Anterior cingulate cortex (tissue), 58 donors: ENCODE measurements around the gene COMMD9.

Source experiments
- DNase-seq, 58 donors: peaks; one replicate each; lab custom pipeline; 2025; lab: John Stamatoyannopoulos, UW

The COMMD9 gene

DNA sequence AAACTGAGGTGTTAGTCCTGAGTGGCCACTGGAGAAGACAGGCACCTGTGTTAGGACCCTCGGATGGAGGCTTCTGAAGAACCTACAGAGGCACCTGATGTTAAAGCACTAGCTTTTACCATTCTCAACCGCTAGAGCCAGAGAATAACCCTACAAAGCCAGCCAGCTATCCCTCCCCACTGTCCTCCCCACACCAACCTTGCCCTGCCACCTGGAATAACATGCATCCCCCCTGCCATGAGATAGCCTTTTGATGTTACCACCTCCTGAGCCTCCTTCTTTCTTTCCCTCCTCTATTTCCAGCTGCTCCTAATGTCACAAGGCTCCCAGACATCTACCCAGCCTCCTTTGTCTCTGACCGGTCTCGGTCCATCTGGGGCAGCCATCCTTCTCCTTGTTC lies 28.1 kb downstream of the COMMD9 start:
- DNase-seq: no peak

DNA sequence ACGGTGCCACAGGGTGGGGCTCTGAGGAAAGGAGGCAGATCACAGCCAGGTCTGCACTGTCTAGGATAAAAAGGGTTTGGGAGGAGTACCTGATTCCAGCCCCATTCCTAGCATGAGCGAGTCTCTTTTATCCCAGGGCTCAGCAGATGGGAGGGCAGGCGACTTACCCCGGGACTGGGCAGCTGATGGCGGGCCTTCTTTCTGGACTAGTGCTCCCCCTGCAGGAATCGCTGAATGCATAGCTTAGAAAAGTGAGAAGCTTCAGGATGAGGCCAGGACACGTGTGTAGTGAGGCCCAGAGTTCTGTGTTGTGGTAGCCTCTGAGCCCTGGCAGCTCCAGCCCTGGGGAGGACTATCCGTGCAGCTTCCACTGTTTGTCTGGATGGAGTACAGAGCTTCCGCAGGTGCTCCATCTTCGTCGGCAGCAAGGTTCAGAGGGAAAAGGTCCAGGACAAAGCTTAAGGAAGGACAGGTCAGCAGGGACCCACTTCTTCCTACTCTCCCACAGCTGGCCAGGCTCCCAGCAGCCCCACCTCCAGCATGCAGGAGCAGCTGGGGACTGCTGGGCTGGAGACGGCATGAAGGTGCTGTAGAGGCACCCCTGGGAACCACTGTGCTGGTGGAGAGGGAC lies 30.4 kb downstream of the COMMD9 start:
- DNase-seq: peak in 45 of 58 donors; percentile 13 to 74 (median 38)

DNA sequence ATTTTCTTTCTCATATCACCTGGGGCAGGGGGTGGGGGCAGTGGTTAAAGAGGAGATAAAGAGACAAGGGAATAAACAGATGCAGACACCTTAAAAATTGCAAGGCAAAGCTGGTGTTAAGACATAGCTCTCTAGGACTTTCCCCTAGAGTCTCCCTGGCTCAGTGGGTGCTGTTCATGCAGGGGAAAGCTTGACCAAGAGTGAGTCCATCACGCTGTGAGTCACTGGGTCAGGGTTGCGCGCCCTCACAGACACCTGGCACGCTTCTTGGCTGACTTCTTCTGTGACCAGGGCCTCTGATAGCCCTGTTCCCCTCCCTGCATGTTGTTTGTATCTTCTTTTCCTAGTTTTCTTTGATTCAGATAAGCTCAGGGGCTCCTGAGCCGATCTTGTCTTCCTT lies 31.9 kb downstream of the COMMD9 start:
- no peak for DNase-seq

DNA sequence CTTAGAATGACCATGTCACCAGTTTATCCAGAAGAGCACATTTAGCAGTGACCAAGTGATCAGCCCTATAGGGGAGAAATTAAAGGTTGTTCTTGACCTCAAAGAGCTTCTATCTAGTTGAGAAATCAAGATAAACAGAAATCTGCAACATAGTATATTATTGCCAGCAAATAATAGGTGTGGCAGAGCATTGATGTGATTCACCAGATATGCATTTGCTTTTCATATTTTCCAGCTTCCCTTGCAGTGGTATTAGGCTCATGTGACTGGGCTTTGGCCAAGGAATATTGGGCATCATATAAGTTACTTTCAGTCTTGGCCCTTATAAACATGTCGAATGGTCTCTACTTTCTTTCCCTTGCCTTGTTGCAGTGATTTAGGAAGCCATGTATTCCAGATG lies 34.5 kb downstream of the COMMD9 start:
- no peak for DNase-seq

DNA sequence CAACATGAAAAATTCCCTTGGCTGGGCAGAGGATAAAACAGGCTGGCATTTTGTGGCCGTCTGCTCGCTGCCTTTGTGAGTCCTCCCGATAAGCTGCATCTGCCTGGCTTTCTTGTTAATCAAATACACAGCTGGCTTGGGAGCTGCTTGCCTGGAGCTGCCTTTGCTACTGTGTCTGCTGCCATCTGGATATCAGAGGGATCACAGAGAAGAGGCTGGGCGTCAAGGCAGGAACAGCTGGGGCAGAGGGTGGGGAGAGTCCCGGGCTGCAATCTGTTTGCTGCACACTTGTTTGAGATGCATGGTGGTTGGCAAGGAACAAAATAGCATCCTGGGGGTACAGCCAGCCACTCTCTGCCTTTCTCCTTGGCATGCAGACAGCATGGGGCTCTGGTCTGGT lies 36.0 kb downstream of the COMMD9 start:
- DNase-seq: peak in 35 of 58 donors; percentile 12 to 66 (median 39)

DNA sequence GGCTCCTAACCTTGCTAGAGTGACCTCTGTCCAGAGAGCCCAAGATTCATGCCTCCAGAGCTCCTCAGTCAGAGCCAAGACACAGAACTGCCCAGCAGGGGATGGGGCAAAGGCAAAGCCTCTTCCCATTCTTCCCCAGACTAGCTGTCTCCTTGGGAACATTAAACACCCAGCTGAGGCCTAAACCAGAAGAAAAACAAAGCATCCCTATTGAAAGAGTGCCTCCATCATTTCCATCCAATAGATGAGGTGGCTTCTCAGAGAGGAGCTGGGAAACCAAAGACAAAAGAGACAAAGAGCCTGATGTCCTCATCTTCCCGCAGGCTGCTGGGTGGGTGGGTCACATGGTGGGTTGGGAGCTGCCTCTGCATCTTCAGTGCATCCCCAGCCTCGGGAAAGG lies 37.4 kb downstream of the COMMD9 start:
- DNase-seq: peak in 4 of 58 donors; percentile 4 to 32 (median 16)

DNA sequence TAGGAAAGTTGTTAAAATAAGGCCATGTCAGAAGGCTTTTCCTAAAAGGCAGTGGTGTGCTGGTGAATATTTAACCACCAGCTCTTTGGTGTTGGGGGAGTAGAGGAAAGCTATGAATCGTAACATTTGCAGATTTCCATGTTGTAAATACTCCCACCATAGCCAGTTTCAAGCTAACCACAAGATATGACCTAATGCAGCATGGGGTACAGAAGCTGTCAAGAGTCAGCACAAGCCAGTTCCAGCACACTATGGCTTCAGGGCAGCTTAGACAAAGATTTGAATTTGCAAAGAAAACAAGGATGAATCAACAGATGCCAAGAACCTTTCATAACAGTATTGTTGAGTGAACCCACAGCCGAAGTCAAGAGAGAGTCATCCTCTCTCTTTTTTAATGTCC lies 40.0 kb downstream of the COMMD9 start:
- no peak for DNase-seq

DNA sequence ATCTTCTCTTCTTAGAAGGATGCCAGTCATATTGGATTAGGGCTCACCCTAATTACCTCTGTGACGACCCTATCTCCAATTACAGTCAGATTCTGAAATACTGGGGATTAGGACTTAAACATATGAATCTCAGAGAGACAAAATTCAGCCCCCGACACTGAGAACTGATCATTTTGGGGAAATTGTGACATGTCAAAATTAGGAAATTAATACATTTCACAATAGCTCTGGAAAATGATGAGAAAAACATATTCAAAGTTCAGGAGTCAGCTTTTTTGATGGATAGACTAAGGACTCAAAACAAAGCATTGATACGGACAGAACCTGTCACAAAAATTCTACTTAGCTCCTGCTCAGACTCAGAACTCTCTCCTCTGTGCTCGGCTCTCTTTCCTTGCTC lies 40.8 kb downstream of the COMMD9 start:
- no peak for DNase-seq

DNA sequence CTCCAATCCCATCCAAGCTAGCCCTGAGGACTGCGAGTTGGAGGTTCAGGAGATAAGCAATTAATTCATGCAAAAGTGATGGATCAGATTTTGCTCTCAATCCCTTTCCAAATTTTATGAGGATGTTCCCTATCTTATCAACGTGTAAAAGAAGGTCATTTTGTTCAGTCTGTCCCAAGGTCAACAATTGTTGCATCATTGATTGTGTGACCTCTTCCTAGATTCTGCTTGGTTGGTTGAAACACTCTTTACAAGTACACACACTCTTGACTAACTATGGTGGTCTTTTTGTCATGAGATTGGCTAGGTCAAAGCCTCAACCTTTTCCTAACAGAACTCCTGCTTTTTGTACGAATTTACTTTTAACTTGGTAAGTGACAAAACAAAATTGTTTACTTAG lies 41.7 kb downstream of the COMMD9 start:
- no peak for DNase-seq

DNA sequence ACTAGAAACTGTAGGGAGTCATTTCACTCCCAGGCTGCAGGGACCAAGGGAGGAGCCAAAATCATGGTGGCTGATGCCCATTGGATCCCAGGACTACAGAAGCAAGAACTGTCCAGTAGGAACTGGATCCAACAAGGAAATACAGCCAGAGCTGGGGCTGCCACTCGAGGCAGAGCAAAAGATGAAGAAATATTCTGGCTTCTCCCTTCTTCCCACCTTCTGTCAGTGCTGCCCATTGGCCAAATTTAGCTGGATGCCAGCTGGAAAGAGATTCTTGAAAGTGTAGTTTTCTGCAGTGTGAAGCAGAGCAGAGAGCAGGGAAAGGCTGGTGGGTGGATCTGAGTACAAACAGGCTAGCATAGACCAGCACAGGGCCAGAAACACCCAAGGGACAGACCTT lies 45.6 kb downstream of the COMMD9 start:
- DNase-seq: peak in 22 of 58 donors; percentile 8 to 80 (median 32)

DNA sequence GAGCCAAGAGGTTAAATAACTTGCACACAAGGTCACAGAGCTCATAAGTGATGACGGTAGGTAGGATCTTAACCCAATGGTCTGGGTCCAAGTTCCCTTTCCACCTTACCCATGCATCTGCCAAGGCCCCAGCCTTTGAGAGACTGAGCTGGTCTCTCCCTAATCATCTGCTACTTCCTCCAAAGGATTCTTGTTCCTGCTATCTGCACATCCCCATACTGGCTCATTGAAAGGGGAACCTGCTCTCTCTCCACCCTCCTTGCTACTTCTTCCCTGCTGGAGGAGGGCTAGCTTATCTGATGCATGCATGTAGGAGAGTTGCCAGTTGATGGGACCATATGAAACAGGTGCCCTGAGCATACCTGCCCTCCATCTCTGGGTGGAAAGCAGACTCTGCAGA lies 47.7 kb downstream of the COMMD9 start:
- DNase-seq: no peak

DNA sequence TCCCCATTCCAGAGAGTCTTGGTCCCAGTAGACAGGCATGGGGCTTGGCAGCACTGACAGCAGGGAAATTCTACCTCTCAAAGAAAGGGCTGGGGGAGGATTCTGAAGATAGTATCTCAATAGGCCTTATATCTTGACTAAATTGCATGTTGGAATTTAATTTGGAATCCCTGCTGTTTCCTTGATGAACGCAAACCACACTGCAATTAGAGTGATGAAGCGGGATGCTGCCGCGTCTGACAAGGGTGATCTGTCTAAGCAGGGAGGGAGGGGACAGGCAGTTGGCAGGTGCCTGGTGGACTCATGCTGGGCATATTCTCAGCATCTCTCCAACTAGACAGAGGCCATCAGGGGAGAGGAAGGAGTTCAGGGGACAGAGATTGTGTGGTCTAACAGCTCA lies 48.4 kb downstream of the COMMD9 start:
- DNase-seq: no peak

DNA sequence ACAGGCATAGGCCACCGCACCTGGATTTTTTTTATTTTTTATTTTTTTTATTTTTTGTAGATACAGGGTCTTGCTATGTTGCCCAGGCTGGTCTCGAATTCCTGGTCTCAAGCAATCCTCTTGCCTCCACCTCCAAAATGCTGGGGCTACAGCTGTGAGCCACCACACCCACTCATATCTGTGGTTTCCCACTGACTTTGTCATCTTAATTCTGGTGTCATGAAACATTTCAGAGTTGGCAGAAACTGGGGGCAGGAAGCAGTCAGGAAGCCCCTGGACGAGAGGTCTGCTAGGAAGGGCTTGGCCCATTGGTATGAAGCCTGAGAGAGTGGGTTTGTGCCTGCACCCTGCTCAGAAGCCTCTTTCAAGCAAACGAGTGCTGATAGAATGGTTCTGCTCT lies 49.1 kb downstream of the COMMD9 start:
- no peak for DNase-seq

DNA sequence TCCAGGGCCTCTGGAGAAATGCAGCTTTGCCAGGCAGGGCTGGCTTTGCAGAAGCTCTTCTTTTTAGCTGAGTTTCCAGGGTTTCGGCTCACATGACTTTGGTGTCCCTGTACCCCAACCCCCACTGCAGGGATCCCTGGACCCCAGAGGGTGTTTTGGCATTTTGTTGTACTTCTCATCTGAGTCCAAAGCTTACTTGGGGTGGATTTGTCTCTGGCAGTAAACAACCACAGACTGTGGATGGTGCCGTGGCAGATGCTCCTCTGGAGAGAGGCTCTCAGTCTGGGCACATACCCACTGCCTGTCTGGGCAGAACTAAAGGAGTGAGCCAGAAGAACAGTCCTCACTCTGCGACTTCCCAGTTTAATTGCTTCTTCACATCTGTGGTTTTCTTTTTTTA lies 49.6 kb downstream of the COMMD9 start:
- peak in 34 of 58 donors; percentile 12 to 71 (median 39) for DNase-seq

DNA sequence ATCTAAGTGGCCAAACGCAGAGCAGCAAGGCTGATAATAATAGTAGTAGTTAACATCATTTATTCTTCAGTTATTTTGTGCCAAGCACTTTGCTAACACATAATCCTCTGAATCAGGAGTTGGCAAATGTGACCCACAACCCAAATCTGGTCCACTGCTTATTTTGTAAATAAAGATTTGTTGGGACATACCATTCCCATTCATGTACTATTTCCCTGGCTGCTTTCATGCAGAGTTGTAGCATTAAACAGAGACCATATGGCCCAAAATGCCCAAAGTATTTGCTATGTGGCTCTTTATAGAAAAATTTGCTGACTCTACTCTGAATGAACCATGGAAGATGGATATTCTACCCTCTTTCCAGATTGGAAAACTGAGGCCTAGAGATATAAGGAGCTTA lies 50.3 kb downstream of the COMMD9 start:
- no peak for DNase-seq

DNA sequence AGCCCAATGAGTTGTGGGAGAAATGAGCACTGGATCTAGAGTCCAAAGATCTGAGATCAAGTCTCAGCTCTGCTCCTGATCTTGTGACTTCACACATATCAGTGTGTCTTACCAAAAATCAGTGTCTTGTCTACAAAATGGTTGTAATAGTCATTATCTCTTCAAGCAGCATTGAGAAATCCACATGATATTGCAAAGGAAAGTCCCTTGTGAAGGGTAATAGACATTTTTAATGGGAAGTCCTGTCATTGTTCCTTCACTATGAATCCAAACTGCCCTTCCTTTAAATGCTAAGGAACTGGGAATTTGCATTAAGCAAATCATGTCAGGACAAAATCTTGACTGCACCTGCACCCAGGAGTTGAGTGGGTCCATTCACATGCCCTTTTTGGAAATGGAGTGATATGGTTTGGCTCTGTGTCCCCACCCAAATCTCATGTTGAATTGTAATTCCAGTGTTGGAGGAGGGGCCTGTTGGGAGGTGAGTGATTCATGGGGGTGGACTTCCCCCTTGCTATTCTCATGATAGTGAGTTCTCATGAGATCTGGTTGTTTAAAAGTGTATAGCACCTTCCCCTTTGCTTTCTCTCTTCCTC lies 51.1 kb downstream of the COMMD9 start:
- DNase-seq: no peak

DNA sequence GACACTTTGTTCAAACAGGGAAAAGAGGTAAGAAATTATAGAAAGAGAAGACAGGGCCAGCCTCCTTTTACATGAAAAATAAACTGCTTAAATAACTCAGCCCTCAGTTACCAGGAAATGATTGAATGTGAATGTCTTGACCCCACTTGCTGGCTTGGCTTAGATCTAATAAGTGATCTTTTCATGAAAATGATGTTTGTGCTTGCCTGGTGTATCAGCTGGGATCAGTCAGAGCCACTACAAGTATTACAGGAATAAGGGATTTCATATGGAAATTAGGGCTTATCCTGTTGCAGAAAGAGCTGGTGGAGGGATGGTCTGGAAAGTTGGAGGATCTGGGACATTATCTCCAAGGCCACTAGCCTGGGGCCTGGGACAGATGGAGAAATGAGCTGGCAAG lies 51.8 kb downstream of the COMMD9 start:
- DNase-seq: no peak

DNA sequence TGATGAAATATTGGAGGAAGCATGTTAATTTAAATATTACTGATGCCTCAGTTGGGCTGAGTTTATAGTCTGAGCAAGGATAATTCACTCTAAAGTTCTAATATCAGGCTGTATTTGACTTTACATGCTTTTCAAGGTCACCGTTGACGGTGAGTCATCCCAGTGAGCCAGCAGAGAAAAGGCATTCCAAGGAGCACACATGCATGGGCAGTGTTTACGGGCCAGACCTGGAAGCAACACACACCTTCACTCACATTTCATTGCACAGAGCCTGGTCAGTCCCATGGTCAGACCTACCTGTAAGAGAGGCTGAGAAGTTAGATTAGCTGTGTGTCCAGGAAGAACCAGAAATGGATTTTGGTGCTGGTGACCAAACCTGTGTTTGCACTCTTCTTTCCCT lies 53.5 kb downstream of the COMMD9 start:
- no peak for DNase-seq

DNA sequence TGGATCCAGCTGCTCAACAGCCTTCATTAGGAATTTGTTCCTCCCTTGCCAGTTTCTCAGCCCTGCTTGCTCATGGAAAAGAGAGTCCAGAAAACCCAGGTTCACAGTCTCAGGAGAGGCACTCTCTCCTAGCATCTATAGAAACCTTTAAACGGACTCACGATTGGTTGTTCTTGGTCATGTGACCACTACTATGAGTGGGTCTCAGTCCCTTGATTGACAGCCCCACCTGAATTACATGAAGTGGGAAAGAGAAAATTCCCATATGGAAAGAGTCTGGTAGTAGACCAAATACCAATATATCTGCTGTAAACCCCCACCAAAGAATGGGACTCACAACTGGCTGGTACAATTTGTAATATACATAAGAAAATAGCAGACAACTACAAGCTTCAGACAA lies 54.4 kb downstream of the COMMD9 start:
- DNase-seq: no peak

DNA sequence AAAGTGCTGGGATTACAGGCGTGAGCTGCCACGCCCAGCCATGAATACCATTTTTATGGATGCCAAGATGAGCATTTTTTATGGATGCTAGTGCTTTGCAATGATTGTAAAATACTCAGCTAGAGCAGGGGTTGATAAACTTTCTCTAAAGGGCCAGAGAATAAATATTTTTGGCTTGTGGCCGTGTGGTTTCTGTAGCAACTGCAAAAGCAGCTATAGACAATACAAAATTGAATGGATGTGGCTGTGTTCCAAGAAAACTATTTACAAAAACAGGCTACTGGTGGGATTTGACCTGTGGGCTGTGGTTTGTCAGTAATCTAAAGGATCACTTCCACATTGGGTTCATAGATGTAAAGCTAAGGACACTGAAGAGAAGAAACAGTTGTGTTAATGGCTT lies 56.0 kb downstream of the COMMD9 start:
- no peak for DNase-seq

DNA sequence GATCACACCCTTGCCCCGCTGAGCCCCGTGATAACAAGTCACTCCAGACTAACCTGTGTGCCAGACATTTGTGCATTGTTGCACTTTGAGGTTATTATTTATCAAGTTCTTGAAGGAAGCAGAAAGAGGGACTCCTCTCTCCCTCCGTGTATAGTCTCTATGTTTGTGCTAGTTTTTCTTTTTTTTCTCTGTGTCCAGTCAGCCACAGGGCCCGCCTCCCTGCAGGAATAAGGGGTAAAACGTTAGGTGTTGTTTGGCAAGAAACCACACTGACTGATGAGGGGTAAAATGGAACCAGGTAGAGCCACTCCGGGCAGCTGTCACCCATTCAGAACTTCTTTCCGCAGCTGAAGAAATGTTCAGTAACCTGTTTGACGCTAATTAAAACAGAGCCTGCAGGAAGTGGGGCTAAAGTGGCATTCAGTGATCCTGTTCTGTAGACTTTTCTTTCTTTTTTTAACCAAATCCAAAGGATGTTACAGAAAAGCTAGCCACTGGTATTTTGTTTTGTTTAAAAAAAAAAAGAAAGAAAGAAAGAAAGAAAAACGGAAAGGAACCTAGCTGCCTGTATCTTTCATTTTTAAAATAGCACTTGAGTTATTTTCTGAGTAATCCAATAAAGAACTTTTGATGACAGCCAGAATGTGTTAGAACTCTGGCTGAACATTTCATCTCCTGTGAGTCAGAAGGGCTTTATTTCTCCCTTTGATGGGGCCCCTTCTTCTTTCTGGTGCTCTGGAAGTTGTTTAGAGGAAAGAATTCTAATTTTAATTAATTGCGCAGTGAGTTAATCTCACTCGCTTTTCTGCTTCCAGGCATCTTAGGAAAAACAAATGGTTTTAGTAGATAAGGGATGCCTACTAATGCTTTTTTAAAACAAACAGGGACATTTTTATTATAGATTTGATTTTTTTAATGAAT lies 58.2 kb downstream of the COMMD9 start:
- DNase-seq: peak in 3 of 58 donors; percentile 6 to 41 (median 16)
